HepG2 (cell line): Measurements from ENCODE around the gene CCL8.

Experiments
- BRF2 ChIP-seq: sonication (generic); formaldehyde crosslinking; IDR thresholded peaks from 2 replicates; pipeline ENCODE4 v1.8.1; 2022; ENCODE audit warnings: mild to moderate bottlenecking, missing genetic modification reagents
- CBX2 ChIP-seq, 2 experiments: fragments of 200-600 bp in 1 of 2; sonication (generic); formaldehyde crosslinking in 1 of 2; IDR thresholded peaks; 2 replicates each; pipeline versions ENCODE4 v1.7.0 to v1.8.1; 2018 to 2022; ENCODE audit warnings: low read depth in 2 of 2, low read length in 1 of 2, mild to moderate bottlenecking in 1 of 2, missing genetic modification reagents in 1 of 2
- KDM4B ChIP-seq: sonication (generic); formaldehyde crosslinking; IDR thresholded peaks from 2 replicates; pipeline ENCODE4 v1.4.0; 2020; ENCODE audit warnings: missing genetic modification reagents
- PRMT3 ChIP-seq: sonication (generic); formaldehyde crosslinking; IDR thresholded peaks from 2 replicates; pipeline ENCODE4 v1.8.1; 2022; ENCODE audit warnings: low read depth, mild to moderate bottlenecking, moderate library complexity, missing genetic modification reagents, borderline replicate concordance
- ZNF12 ChIP-seq: sonication (generic); formaldehyde crosslinking; IDR thresholded peaks from 2 replicates; pipeline ENCODE4 v1.5.0; 2020; ENCODE audit warnings: missing genetic modification reagents
- ZNF24 ChIP-seq: fragments of 450-650 bp; IDR thresholded peaks from 2 replicates; pipeline ENCODE4 v1.6.1; 2017; ENCODE audit warnings: antibody characterized with exemption, mild to moderate bottlenecking
- TF ChIP-seq, protein P1 (sequence below): sonication (generic); formaldehyde crosslinking; IDR thresholded peaks from 2 replicates; pipeline ENCODE4 v1.8.1; 2023; ENCODE audit warnings: mild to moderate bottlenecking, missing genetic modification reagents

GRCh38 chr17:34357398-34357797, 38.2 kb downstream of the CCL8 start:
- no peak for TF ChIP-seq CBX2 (IDR thresholded peaks at IDR 0.05; ENCODE audit: low read depth, low read length)
- TF ChIP-seq CBX2 (CRISPR knock-in tag; IDR thresholded peaks at IDR 0.05; ENCODE audit: low read depth), result no peak
- TF ChIP-seq PRMT3 (CRISPR knock-in tag), result no peak
- TF ChIP-seq BRF2, result no peak
- no peak for TF ChIP-seq ZNF24
- TF ChIP-seq, protein P1, sequence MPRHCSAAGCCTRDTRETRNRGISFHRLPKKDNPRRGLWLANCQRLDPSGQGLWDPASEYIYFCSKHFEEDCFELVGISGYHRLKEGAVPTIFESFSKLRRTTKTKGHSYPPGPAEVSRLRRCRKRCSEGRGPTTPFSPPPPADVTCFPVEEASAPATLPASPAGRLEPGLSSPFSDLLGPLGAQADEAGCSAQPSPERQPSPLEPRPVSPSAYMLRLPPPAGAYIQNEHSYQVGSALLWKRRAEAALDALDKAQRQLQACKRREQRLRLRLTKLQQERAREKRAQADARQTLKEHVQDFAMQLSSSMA (CRISPR knock-in tag), result no peak
- no peak for TF ChIP-seq KDM4B (CRISPR knock-in tag)
- no peak for TF ChIP-seq ZNF12 (CRISPR knock-in tag)
